H1 (cell line): Measurements from ENCODE around the gene INTS1. TPM values are rescaled to one million over a fixed set of nuclear protein-coding genes. Genes with fewer than 3 reads are reported as not detected.

Experiments
- CTCF ChIA-PET: fragments of 300-600 bp; sonication (Branson Sonifier 250); formaldehyde crosslinking; loops from one replicate; lab custom pipeline; 2021; ENCODE audit not compliant: partially characterized antibody; lab: Charles Lee
- POLR2A ChIA-PET: fragments of 300-600 bp; sonication (Branson Sonifier 250); formaldehyde crosslinking; loops from one replicate; lab custom pipeline; 2021; ENCODE audit warnings: inconsistent platforms; ENCODE audit not compliant: partially characterized antibody; lab: Charles Lee
- DNase-seq, 2 experiments: peaks; one replicate each; pipeline versions ENCODE4 v3.0.0 to v3.0.0-alpha.2; 2010 to 2022; ENCODE audit warnings: low spot score in 2 of 2, low read depth in 1 of 2, mixed read lengths in 1 of 2
- FAIRE-seq: peaks from 2 replicates; lab custom pipeline; 2011; peaks lifted over from hg19 to GRCh38; lab: Jason Lieb, UNC
- H2AFZ ChIP-seq: 2 replicates; pipeline ENCODE4 v1.8.1; 2012; ENCODE audit warnings: low read length, inconsistent platforms
- H2AK5ac ChIP-seq: 2 replicates; pipeline ENCODE4 v1.6.1; 2013; ENCODE audit warnings: low read depth, low read length
- H2BK120ac ChIP-seq: replicated peaks from 2 replicates; pipeline ENCODE3; 2013; ENCODE audit warnings: low read depth, low read length, inconsistent platforms
- H2BK12ac ChIP-seq: 2 replicates; pipeline ENCODE4 v1.6.1; 2013; ENCODE audit warnings: low read depth, low read length
- H2BK15ac ChIP-seq: 2 replicates; pipeline ENCODE4 v1.6.1; 2013; ENCODE audit warnings: low read length
- H2BK20ac ChIP-seq: 2 replicates; pipeline ENCODE4 v1.6.1; 2013; ENCODE audit warnings: low read length
- H2BK5ac ChIP-seq: 2 replicates; pipeline ENCODE4 v1.6.1; 2013; ENCODE audit warnings: low read depth, low read length
- H3K14ac ChIP-seq: 2 replicates; pipeline ENCODE4 v1.6.1; 2013; ENCODE audit warnings: inconsistent platforms; ENCODE audit not compliant: insufficient read length
- H3K18ac ChIP-seq: 2 replicates; pipeline ENCODE4 v1.6.1; 2013; ENCODE audit warnings: low read length; ENCODE audit errors: extremely low read depth
- H3K23ac ChIP-seq: 2 replicates; pipeline ENCODE4 v1.6.1; 2013; ENCODE audit warnings: inconsistent platforms; ENCODE audit not compliant: insufficient read length
- H3K23me2 ChIP-seq: 2 replicates; pipeline ENCODE4 v1.6.1; 2013; ENCODE audit warnings: low read depth, low read length
- H3K27ac ChIP-seq: 2 replicates; pipeline ENCODE4 v1.6.1; 2011; ENCODE audit warnings: low read depth, low read length, inconsistent platforms
- H3K27me3 ChIP-seq, 4 experiments: replicated peaks in 1 of 4; 1 replicate in 1 of 4; 2 replicates in 3 of 4; pipeline versions ENCODE4 v1.6.1 to v1.8.1; 2011 to 2013; ENCODE audit warnings: low read length in 3 of 4, mild to moderate bottlenecking in 3 of 4, inconsistent platforms in 2 of 4, mixed read lengths in 2 of 4, moderate library complexity in 1 of 4; ENCODE audit not compliant: control insufficient read depth in 3 of 4, insufficient read depth in 3 of 4; ENCODE audit errors: extremely low read depth in 1 of 4
- H3K36me3 ChIP-seq, 4 experiments: 2 replicates each; pipeline versions ENCODE4 v1.6.1 to v1.8.1; 2011 to 2013; ENCODE audit warnings: mild to moderate bottlenecking in 4 of 4, low read length in 3 of 4, moderate library complexity in 2 of 4, control low read depth in 1 of 4, inconsistent platforms in 1 of 4; ENCODE audit not compliant: insufficient read depth in 4 of 4, control insufficient read depth in 2 of 4
- H3K4ac ChIP-seq: replicated peaks from 2 replicates; pipeline ENCODE3; 2013; ENCODE audit warnings: low read length, low read depth, mixed read lengths, inconsistent platforms; ENCODE audit not compliant: insufficient read length
- H3K4me1 ChIP-seq, 4 experiments: replicated peaks in 1 of 4; 1 replicate in 1 of 4; 2 replicates in 3 of 4; pipeline versions ENCODE4 v1.6.1 to v1.8.1; 2011 to 2013; ENCODE audit warnings: low read length in 3 of 4, inconsistent platforms in 2 of 4, mixed read lengths in 1 of 4; ENCODE audit not compliant: insufficient read depth in 4 of 4, control insufficient read depth in 3 of 4
- H3K4me2 ChIP-seq, 2 experiments: 2 replicates each; pipeline versions ENCODE4 v1.6.1 to v1.8.1; 2011 to 2013; ENCODE audit warnings: low read depth in 2 of 2, low read length in 2 of 2, control low read depth in 1 of 2, inconsistent platforms in 1 of 2, mild to moderate bottlenecking in 1 of 2; ENCODE audit not compliant: insufficient read depth in 1 of 2
- H3K4me3 ChIP-seq, 4 experiments: fragments of 200-600, 300-600 bp in 1 of 4; sonication (generic), shearing (Covaris generic), sonication (Bioruptor Twin) in 1 of 4; 2 replicates each; pipeline versions ENCODE4 v1.5.1 to v1.8.1; 2011 to 2016; ENCODE audit warnings: low read length in 4 of 4, low read depth in 3 of 4, control low read depth in 2 of 4, inconsistent platforms in 2 of 4, mild to moderate bottlenecking in 2 of 4, mixed read lengths in 1 of 4, moderate library complexity in 1 of 4; ENCODE audit not compliant: insufficient read depth in 2 of 4; ENCODE audit errors: extremely low read depth in 1 of 4
- H3K56ac ChIP-seq: replicated peaks from 2 replicates; pipeline ENCODE3; 2013; ENCODE audit warnings: low read depth, mild to moderate bottlenecking, mixed read lengths, low read length, inconsistent platforms; ENCODE audit not compliant: insufficient read length
- H3K79me1 ChIP-seq: 2 replicates; pipeline ENCODE4 v1.6.1; 2013; ENCODE audit warnings: low read depth, low read length, control low read depth
- H3K79me2 ChIP-seq, 2 experiments: 2 replicates each; pipeline versions ENCODE4 v1.6.1 to v1.8.1; 2012 to 2013; ENCODE audit warnings: low read length in 2 of 2, mild to moderate bottlenecking in 2 of 2, inconsistent platforms in 1 of 2; ENCODE audit not compliant: insufficient read depth in 2 of 2, control insufficient read depth in 1 of 2
- H3K9ac ChIP-seq, 4 experiments: replicated peaks in 1 of 4; 1 replicate in 1 of 4; 2 replicates in 3 of 4; pipeline versions ENCODE4 v1.6.1 to v1.8.1; 2011 to 2013; ENCODE audit warnings: low read depth in 3 of 4, low read length in 3 of 4, control low read depth in 2 of 4, mild to moderate bottlenecking in 2 of 4, moderate library complexity in 2 of 4, inconsistent platforms in 1 of 4; ENCODE audit errors: extremely low read depth in 1 of 4
- H3K9me3 ChIP-seq, 2 experiments: 2 replicates each; pipeline versions ENCODE4 v1.6.1 to v1.8.1; 2012 to 2013; ENCODE audit warnings: mild to moderate bottlenecking in 2 of 2, moderate library complexity in 2 of 2, control low read depth in 1 of 2, inconsistent platforms in 1 of 2, low read depth in 1 of 2, low read length in 1 of 2, mixed read lengths in 1 of 2; ENCODE audit not compliant: insufficient read depth in 2 of 2
- H4K20me1 ChIP-seq, 2 experiments: replicated peaks in 1 of 2; 2 replicates each; pipeline versions ENCODE3 to v1.8.1; 2011 to 2013; ENCODE audit warnings: inconsistent platforms in 2 of 2, low read length in 2 of 2, mild to moderate bottlenecking in 1 of 2; ENCODE audit not compliant: insufficient read depth in 2 of 2, control insufficient read depth in 1 of 2
- H4K5ac ChIP-seq: 2 replicates; pipeline ENCODE4 v1.6.1; 2013; ENCODE audit warnings: low read length, low read depth, mixed read lengths, inconsistent platforms; ENCODE audit not compliant: insufficient read length
- H4K8ac ChIP-seq: 2 replicates; pipeline ENCODE4 v1.8.0; 2013; ENCODE audit warnings: mild to moderate bottlenecking, moderate library complexity, low read length, inconsistent platforms; ENCODE audit not compliant: insufficient read depth; ENCODE audit errors: extremely low read depth
- H4K91ac ChIP-seq: replicated peaks from 2 replicates; pipeline ENCODE3; 2013; ENCODE audit warnings: low read length, mixed read lengths, inconsistent platforms; ENCODE audit not compliant: insufficient read length
- ASH2L ChIP-seq: fragments of 200-600, 300-600 bp; sonication (generic); IDR thresholded peaks from one replicate; pipeline ENCODE4 v1.7.1; 2017; ENCODE audit warnings: low read length
- BACH1 ChIP-seq: IDR thresholded peaks from 2 replicates; pipeline ENCODE4 v1.6.1; 2012; ENCODE audit warnings: low read length, improper control_type of control experiment
- CTCF ChIP-seq, 3 experiments: IDR thresholded peaks; 1 replicate in 2 of 3; 2 replicates in 1 of 3; pipeline versions ENCODE4 v1.5.1 to v1.6.1; 2011; ENCODE audit warnings: low read length in 3 of 3, mild to moderate bottlenecking in 3 of 3, inconsistent platforms in 2 of 3, low read depth in 1 of 3, moderate library complexity in 1 of 3; ENCODE audit not compliant: insufficient read depth in 1 of 3; ENCODE audit errors: control extremely low read depth in 1 of 3
- FOSL1 ChIP-seq: IDR thresholded peaks from 2 replicates; pipeline ENCODE4 v1.6.1; 2011; ENCODE audit warnings: mild to moderate bottlenecking, low read depth, low read length, moderate library complexity; ENCODE audit not compliant: insufficient read depth
- GTF2F1 ChIP-seq: IDR thresholded peaks from 2 replicates; pipeline ENCODE4 v1.6.1; 2012; ENCODE audit warnings: low read depth, low read length, improper control_type of control experiment, borderline replicate concordance
- POLR2AphosphoS5 ChIP-seq: IDR thresholded peaks from 2 replicates; pipeline ENCODE4 v1.6.1; 2011; ENCODE audit warnings: low read depth, low read length
- SP4 ChIP-seq: IDR thresholded peaks from 2 replicates; pipeline ENCODE4 v1.6.1; 2012; ENCODE audit warnings: low read length, inconsistent platforms
- TAF1 ChIP-seq: IDR thresholded peaks from 2 replicates; pipeline ENCODE4 v1.6.1; 2011; ENCODE audit warnings: mild to moderate bottlenecking, low read depth, low read length
- WGBS, 2 experiments: shearing (Covaris generic) in 1 of 2; methylation state at CpG; one replicate each; pipeline versions ENCODE4 v1.1.6 to v1.1.7; 2013 to 2015; ENCODE audit warnings: low lambda C conversion rate in 2 of 2, mixed read lengths in 2 of 2, inconsistent platforms in 1 of 2, low coverage in 1 of 2, missing lambda C conversion rate in 1 of 2; ENCODE audit not compliant: insufficient replicate concordance in 2 of 2, insufficient coverage in 1 of 2, insufficient read length in 1 of 2; ENCODE audit errors: extremely low coverage in 1 of 2, missing lambda C conversion rate in 1 of 2; 5-methylcytosine and 5-hydroxymethylcytosine counted together
- polyA plus RNA-seq, 7 experiments: library from polyadenylated mRNA; depleted of rRNA in 3 of 7; stranded (reverse) in 5 of 7; unstranded in 2 of 7; fragments of >200 nt in 5 of 7; fragments of 200-250 nt in 2 of 7; gene quantifications; 1 replicate in 5 of 7; 2 replicates in 1 of 7; 4 replicates in 1 of 7; pipeline versions ENCODE4 v1.2.1 to v1.2.3, GENCODE V29; 2011 to 2013; ENCODE audit warnings: missing spikeins in 2 of 7, mixed read lengths in 2 of 7
- total RNA-seq: library from RNA; stranded (reverse); fragmentation: NEBNext Ultra II Directional; extraction: Animal tissue kit (Norgen Biotek cat#: 25700); gene quantifications from 2 replicates; pipeline ENCODE4 v1.2.1, GENCODE V29; 2021

The INTS1 gene
- total and polyA plus RNA-seq, 2 of the 8 experiments (the other 6 are each of a cell fraction or from before 2014, with no cell fraction given), result 76.9 to 104 TPM

GRCh38 chr7:1536455-1536742, 32.2 kb upstream of the INTS1 start:
- Histone ChIP-seq H4K20me1 (peaks cover 15 to 26% of the 10 kb centered on the region in 2 experiments), H2BK120ac (no peak overlapping the region)
- WGBS, 2 experiments, result 86% methylated on average over 7 of the region's 7 CpGs; no CpG with 5 or more reads in 1 of the 2 experiments
- TF ChIP-seq BACH1, result no peak
- TF ChIP-seq CTCF (IDR thresholded peaks at IDR 0.05; ENCODE audit: control extremely low read depth in 1 of 3, insufficient read depth in 1 of 3, low read depth in 1 of 3, low read length in 3 of 3), result no peak
- TF ChIP-seq POLR2AphosphoS5, result no peak
- TF ChIP-seq SP4, result no peak
- no peak for TF ChIP-seq GTF2F1
- TF ChIP-seq TAF1, result no peak
- no peak for TF ChIP-seq ASH2L
- no peak for TF ChIP-seq FOSL1

More at GRCh38 chr7:1536455-1536742, 32.2 kb upstream of the INTS1 start:
- Histone ChIP-seq H3K4ac (no peak overlapping the region), H3K36me3 (peaks cover 0 to 17% (median 0%) of the 10 kb centered on the region in 4 experiments; a peak in 4 of 8 replicates), H3K27ac (0 out of 2 replicates have a peak overlapping the region, but pooled peaks have one; percentile 60), H3K27me3 (no peaks in the 10 kb centered on the region; a peak in 2 of 7 replicates), H2AK5ac (no peak overlapping the region), H3K79me1 (peaks cover 21% of the 10 kb centered on the region), H3K9ac (no peak overlapping the region), H4K8ac (no peak overlapping the region), H3K18ac (no peak overlapping the region), H2BK12ac (peak overlapping the region; percentile 90; the same call in 1 of the 2 replicates), H4K91ac (peak overlapping the region; percentile 26), H3K23ac (no peak overlapping the region), H3K4me1 (peaks cover 13 to 44% (median 31%) of the 10 kb centered on the region in 4 experiments), H3K4me3 (peak overlapping the region in 1 of 4 experiments; percentile 36; a peak in 1 of 8 replicates), H3K4me2 (peak overlapping the region; percentile 4 to 63; a peak in 2 of 4 replicates), H3K79me2 (peaks cover 0 to 69% of the 10 kb centered on the region in 2 experiments; a peak in 3 of 4 replicates), H3K23me2 (peaks cover 3% of the 10 kb centered on the region; the same call in 1 of the 2 replicates), H3K14ac (no peak overlapping the region), H3K56ac (no peak overlapping the region), H4K5ac (no peak overlapping the region), H2AFZ (no peak overlapping the region), H2BK5ac (peak overlapping the region; percentile 86), H3K9me3 (no peaks in the 10 kb centered on the region), H2BK15ac (no peak overlapping the region), H2BK20ac (no peak overlapping the region)
- CTCF ChIA-PET, result interaction anchor here (0.6 to 3.7 kb wide), 5 partner anchors 9 to 327 kb away, joined by 3 to 18 read pairs (median 8); partner anchors contain the start of gene TMEM184A
- POLR2A ChIA-PET, result interaction anchor here (1.1 to 2.5 kb wide), 2 partner anchors 9 to 23 kb away, joined by 3 to 8 read pairs; no protein-coding TSS in a partner anchor
- no peak for DNase-seq
- FAIRE-seq, result no peak
